Cardiac ventricle fibroblast (primary cell): ENCODE measurements around the gene ZW10. TPM values are rescaled to one million over a fixed set of nuclear protein-coding genes. Genes with fewer than 3 reads are reported as not detected.

Experiments used
- total RNA-seq: library from RNA; depleted of rRNA; stranded (reverse); fragments of >200 nt; gene quantifications from 2 replicates; pipeline ENCODE4 v1.2.3, GENCODE V29; 2015

The ZW10 gene, protein sequence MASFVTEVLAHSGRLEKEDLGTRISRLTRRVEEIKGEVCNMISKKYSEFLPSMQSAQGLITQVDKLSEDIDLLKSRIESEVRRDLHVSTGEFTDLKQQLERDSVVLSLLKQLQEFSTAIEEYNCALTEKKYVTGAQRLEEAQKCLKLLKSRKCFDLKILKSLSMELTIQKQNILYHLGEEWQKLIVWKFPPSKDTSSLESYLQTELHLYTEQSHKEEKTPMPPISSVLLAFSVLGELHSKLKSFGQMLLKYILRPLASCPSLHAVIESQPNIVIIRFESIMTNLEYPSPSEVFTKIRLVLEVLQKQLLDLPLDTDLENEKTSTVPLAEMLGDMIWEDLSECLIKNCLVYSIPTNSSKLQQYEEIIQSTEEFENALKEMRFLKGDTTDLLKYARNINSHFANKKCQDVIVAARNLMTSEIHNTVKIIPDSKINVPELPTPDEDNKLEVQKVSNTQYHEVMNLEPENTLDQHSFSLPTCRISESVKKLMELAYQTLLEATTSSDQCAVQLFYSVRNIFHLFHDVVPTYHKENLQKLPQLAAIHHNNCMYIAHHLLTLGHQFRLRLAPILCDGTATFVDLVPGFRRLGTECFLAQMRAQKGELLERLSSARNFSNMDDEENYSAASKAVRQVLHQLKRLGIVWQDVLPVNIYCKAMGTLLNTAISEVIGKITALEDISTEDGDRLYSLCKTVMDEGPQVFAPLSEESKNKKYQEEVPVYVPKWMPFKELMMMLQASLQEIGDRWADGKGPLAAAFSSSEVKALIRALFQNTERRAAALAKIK
- total RNA-seq: 10.0 and 11.6 TPM in 2 replicates

GRCh38 chr11:113773416-113774173 lies at the start of gene ZW10:
Gene ZW10, minus strand, starts transcription at chr11:113773692. Its CDS starts 26 bp downstream, at chr11:113773666.

GRCh38 chr11:113779496-113779895 lies 6.0 kb upstream of the ZW10 start, which contains the start of gene CLDN25:
Gene CLDN25, plus strand, starts transcription at chr11:113779796. Its CDS starts 0 bp downstream, at chr11:113779796.

GRCh38 chr11:113705871-113706655 lies 67.4 kb downstream of the ZW10 start, which contains the start of gene TMPRSS5:
Gene TMPRSS5, minus strand, starts transcription at chr11:113706308. Its CDS starts 84 bp downstream, at chr11:113706224.

Other genes starting within 250 kb of the ZW10 start
- not detected in 2 replicates for gene TMPRSS5, start 67.4 kb downstream of the ZW10 start, total RNA-seq
- not detected in 2 replicates for gene CLDN25, start 6.1 kb upstream of the ZW10 start, total RNA-seq
- gene USP28, start 101.9 kb upstream of the ZW10 start, total RNA-seq: 10.0 and 17.1 TPM in 2 replicates
- not detected in 2 replicates for gene HTR3B, start 131.1 kb upstream of the ZW10 start, total RNA-seq
- not detected in 2 replicates for gene HTR3A, start 201.4 kb upstream of the ZW10 start, total RNA-seq